GM19023 (cell line): ENCODE measurements around the gene DLX1.
"Not testable (repeated sequence)": the region's sequence is repeated elsewhere in the genome, so short reads cannot be mapped to it uniquely, and the experiment has no call there.

Experiments
- ATAC-seq: cut with Tn5 transposase; IDR thresholded peaks from one replicate; pipeline ENCODE4 v1.9.1; 2021; ENCODE audit warnings: mild to moderate bottlenecking, moderate library complexity; ENCODE audit not compliant: unreplicated experiment

DLX1 gene

DNA sequence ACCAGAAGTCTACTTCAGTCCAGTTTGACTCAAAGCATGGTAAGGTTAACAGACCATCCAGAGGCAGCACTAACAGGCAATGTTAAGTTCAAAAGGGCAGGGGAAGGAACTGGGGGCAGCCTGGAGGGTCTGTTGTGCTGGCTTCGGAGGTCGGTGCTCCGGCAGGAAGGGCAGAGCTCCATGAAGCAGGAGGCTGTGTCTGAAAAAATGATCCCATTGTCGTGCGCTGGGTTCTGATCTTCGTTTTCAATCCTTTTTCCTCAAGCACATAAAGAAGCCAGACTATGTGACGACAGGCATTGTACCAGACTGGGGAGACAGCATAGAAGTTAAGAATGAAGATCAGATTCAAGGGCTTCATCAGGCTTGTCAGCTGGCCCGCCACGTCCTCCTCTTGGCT lies 21.9 kb upstream of the DLX1 start:
- ATAC-seq, result no peak

GRCh38 chr2:172065111-172065510 lies 20.2 kb upstream of the DLX1 start:
- ATAC-seq, result no peak

DNA sequence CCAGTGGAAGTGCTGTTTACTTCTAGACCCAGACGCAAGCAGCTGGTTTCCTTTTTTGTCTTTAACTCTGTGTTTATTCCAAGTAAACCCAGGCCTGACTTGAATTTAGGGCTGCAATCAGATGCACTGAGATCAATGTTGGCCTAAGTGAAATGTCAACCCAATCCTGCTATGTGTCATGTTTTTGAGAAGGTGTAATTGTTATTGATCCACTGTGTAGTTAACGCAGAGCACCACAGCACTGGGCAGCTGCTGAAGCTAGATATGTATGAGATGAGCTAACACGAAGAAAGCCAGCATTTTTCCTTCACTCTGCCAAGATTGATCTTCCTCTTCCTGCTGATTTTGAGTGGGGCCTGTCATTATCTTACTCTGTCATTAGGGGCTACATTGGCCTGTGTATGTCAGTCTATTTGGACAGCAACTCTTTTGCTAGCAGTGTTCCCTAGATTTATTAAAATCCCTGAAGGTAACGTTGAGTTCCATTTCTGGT lies 18.9 kb upstream of the DLX1 start:
- ATAC-seq, result no peak

DNA sequence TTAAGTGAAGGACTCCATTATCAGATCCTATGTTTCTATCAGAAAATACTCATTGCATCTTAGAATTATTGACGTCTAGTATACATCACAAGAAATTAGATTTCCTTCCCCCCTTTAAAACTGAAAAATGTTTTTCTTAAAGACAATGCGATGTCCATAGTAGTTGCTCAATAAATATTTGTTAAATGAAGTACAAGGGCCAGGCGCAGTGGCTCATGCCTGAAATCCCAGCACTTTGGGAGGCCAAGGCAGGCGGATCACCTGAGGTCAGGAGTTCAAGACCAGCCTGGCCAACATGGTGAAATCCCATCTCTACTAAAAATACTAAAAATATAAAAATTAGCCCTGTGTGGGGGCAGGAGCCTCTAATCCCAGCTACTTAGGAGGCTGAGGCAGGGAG lies 17.4 kb upstream of the DLX1 start:
- ATAC-seq, result not testable (repeated sequence)

GRCh38 chr2:172070936-172071335 lies 14.4 kb upstream of the DLX1 start:
- no peak for ATAC-seq

GRCh38 chr2:172072303-172072702 lies 13.0 kb upstream of the DLX1 start:
- no peak for ATAC-seq

DNA sequence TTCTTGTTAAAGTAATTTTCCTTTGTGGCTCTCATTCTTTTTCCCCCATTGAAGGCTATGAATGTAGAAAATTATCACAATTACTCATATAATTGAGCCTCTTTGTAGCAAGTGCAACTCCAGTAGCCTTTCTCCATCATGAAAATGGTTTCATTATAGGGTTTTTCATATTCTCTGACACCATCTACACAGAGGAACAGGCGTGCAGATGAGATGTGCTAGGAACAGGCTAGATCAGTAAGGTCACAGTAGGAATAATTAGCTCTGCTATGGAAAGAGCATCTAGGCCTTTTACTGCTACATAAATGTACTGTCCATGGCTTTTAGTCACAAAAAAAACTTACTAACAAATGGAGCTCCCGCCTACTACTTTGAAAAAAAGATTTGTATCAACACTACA lies 12.6 kb upstream of the DLX1 start:
- ATAC-seq, result no peak

DNA sequence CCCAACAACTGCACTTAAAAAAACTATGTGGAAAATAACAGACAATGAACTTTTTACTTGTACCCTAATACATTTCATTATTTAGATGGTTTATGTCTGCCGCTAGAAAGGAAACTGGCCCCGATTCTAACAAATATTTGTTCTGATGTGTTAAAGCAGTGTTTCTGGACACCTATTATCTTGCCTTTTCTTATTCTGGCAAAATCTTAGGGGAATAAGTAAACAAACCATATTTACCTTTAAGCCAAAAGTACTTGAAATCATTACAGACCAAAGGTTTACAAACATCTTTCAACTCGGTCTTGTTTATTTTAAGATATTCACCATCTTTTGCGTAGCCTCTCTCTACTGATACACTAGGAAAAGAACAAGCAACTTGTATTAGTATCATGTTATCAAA lies 11.8 kb upstream of the DLX1 start:
- ATAC-seq, result no peak

GRCh38 chr2:172074254-172074653 lies 11.1 kb upstream of the DLX1 start:
- no peak for ATAC-seq

DNA sequence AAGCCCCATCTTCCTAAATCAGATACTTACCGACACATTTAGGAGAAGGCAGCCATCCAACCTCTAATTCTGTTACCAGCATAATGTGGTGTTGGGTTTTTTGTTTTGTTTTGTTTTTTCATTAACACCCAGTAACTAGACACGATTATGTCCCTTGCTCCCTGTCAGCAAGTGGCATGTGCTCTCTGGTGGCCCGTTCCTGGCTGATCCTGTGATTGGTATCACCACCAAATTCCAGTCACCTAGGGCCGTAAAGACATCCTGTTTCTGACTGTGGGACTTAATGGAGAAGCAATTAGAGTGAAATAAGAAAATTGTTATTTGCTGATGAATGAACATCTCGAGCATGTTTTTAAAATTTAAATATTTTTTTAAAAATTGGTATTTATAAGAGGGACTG lies 5.9 kb upstream of the DLX1 start:
- ATAC-seq, result no peak

DNA sequence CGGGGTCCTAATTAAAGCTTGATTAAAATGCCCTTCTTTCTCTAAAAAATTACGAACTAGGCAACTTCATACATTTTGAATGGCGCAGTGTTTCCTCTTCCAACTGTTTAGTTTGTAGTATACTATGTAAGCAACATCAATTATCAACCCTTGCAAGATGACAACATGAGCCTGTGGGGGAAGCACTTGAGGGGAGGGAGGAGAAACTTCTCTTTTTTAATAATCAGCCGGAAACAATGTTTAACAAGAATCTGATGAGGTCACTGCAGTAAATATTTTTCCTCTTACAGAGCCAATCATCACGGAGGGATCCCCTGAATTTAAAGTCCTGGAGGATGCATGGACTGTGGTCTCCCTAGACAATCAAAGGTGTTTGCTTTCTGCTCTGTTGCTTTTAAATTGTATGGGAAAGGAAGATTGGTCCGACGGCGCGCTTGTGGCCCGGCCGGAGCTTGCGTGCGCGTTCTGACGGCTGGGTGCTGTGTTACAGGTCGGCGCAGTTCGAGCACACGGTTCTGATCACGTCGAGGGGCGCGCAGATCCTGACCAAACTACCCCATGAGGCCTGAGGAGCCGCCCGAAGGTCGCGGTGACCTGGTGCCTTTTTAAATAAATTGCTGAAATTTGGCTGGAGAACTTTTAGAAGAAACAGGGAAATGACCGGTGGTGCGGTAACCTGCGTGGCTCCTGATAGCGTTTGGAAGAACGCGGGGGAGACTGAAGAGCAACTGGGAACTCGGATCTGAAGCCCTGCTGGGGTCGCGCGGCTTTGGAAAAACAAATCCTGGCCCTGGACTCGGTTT lies 5.3 kb upstream of the DLX1 start:
- no peak for ATAC-seq

GRCh38 chr2:172080641-172081220 lies 4.6 kb upstream of the DLX1 start:
- ATAC-seq, result no peak

- ATAC-seq, result no peak
These were observed 3.9 kb upstream of the DLX1 start for GRCh38 chr2:172081221-172082022.

DNA sequence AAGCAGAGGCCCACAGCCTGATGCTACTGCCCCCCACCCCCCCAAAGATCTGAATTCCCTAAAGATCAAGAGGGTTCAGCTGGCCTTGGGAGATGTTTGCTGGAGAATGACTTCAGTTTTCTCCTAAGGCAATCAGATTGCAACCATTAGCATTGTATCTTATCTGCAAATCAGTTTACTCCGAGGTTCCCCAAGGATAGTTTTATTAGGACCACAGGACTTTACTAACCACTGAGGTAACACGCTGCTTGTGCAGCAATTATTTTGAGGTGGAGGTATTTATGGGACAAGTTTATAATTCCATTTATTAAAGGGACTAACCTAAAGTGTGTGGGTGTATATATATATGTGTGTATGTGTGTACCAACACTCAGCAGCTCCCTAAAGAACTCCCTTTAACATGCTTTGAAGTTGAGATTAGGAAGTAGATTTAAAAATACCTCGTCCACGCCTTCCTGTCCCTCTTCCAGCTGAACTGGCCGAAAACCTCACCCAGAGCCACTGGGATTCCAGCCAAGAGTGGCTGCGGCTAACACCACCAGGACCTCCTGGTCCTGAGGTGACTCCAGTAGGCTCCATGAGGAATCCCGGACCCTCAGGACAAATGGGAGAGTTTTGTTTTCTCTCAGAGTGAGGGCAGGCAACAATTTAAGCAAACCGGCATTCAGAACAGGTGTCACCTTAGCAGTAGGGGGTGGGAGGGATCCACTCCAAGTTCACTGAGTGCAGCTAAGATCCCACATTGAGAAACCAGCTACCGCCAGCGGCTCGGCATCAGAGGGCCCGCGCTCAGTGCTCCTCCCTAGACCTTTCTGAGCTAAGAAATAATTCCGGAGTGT lies 3.0 kb upstream of the DLX1 start:
- ATAC-seq, result no peak

- ATAC-seq, result no peak
These were observed 2.2 kb upstream of the DLX1 start for GRCh38 chr2:172082944-172083627.

- ATAC-seq, result no peak
These were observed 1.5 kb upstream of the DLX1 start for GRCh38 chr2:172083628-172084394.

GRCh38 chr2:172084395-172084644 lies 987 bp upstream of the DLX1 start:
- peak; percentile 6 for ATAC-seq

- peak; percentile 85 for ATAC-seq
These were observed 455 bp upstream of the DLX1 start for GRCh38 chr2:172084645-172085459.
